ENCODE measurements around the gene TREML2.

- TF ChIP-seq CTCF (IDR thresholded peaks at IDR 0.05; ENCODE audit: low read depth, low read length) (no peak), POLR2A (IDR thresholded peaks at IDR 0.05; ENCODE audit: extremely low read depth, insufficient read length) (no peak), MAX (IDR thresholded peaks at IDR 0.05; ENCODE audit: low read depth, low read length) (no peak), MYC (IDR thresholded peaks at IDR 0.05; ENCODE audit: low read depth, low read length) (no peak)
Observed at GRCh38 chr6:41177695-41178094, 23.3 kb downstream of the TREML2 start.

Data from NB4 (cell line).